ENCODE data around the gene CD44.

- TF ChIP-seq CTCF (IDR thresholded peaks at IDR 0.05) (no peak), POLR2A (IDR thresholded peaks at IDR 0.05) (no peak), EP300 (IDR thresholded peaks at IDR 0.05; ENCODE audit: low read depth) (no peak), POLR2AphosphoS5 (IDR thresholded peaks at IDR 0.05) (no peak)
These were observed 8.3 kb downstream of the CD44 start for GRCh38 chr11:35147235-35147634.
